Heart left ventricle (tissue), 13 donors: ENCODE measurements around the gene PITPNM1.

Experiments used
- POLR2A ChIP-seq, 2 donors: fragments of 450-650 bp; IDR thresholded peaks; one replicate each; pipeline ENCODE4 v1.6.1; 2017; ENCODE audit warnings: antibody characterized with exemption in 2 of 2, mild to moderate bottlenecking in 2 of 2, moderate library complexity in 2 of 2
- TF ChIP-seq, protein P1 (sequence below), 12 donors: fragments of 200-600 bp; sonication (generic) in 4 of 12; IDR thresholded peaks; one replicate each; pipeline versions ENCODE4 v1.5.0 to v1.8.0; 2018 to 2022; ENCODE audit warnings: antibody characterized with exemption in 12 of 12, mild to moderate bottlenecking in 5 of 12
- donor health status: ischemic (EF 13 %, LVEDD 7.1; RV severe dilation, severe dysfunction).
- donor health status: DM: no; HTN: yes; CAD: no.
- donor health status: DM: no; HTN: no; CAD: no.
- donor health status: ischemic (EF 25% LVEDD 6.9; RV normal size, moderate dysfunction).
- donor health status: ischemic (EF 25% LVEDD 5.7; RV mildly dilated, moderate dysfunction).
- donor health status: ischemic (EF 35%, LVEDD 5.7; RV mildly dilated, moderate dysfunction).
- donor health status: nonischemic (EF 11% LVEDD 7.7; RV severe dilation, severe dysfunction).
- donor health status: DM: yes; HTN: yes; CAD: no.
- donor health status: PGD.
- donor health status: ischemic (EF 29% LVEDD 5.4; RV normal size, mild dysfunction).
- donor health status: nonischemic (EF 23%, LVEDD 6.1; RV moderate dilation, normal function).

DNA sequence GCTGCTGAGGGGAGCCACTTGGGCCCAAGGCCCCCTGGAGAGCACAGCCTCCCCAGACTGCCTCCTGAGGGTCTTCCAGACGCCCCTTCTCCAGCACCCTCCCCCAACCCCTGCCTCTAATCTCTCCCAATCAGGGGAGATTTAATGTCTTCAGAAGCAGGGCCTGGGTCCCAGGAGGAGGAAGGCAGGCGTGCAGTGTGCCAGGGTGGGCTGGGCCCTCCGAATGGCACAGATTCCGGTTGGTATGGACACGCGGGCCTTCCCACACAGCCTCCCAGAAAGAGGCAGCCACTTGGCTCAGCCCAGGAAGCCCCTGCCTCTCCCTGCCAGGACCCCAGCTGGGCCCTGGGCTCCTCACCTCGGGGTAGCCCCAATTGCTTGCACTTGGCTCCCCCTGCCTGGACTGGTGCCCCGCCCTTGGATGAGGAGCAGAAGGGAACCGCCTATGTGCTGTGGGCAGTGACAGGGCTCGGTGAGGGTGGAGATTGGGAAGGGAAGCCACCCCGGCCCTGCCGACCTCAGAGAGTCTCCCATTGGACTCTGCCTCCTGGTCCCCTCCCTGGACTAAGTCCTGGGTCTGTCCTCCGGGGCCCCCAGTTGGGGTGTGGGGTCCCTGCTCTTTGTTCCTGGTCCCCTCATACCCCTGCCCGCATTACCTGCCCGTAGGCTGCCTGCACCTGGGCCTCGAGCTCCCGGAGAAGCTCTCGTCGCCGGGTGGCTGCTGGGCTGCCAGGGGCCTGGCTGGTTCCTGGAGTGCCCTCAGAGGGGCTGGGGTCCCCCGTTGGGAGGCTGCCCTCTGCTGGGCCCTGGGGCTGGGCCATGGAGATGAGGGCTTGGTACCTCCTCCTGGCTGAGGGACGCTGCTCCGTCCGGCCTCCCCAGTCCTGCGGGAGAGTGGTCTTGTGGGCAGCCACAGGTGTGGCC lies 18.7 kb upstream of the PITPNM1 start:
- TF ChIP-seq, protein P1, sequence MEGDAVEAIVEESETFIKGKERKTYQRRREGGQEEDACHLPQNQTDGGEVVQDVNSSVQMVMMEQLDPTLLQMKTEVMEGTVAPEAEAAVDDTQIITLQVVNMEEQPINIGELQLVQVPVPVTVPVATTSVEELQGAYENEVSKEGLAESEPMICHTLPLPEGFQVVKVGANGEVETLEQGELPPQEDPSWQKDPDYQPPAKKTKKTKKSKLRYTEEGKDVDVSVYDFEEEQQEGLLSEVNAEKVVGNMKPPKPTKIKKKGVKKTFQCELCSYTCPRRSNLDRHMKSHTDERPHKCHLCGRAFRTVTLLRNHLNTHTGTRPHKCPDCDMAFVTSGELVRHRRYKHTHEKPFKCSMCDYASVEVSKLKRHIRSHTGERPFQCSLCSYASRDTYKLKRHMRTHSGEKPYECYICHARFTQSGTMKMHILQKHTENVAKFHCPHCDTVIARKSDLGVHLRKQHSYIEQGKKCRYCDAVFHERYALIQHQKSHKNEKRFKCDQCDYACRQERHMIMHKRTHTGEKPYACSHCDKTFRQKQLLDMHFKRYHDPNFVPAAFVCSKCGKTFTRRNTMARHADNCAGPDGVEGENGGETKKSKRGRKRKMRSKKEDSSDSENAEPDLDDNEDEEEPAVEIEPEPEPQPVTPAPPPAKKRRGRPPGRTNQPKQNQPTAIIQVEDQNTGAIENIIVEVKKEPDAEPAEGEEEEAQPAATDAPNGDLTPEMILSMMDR (IDR thresholded peaks at IDR 0.05), result no peak
- no peak for TF ChIP-seq POLR2A (IDR thresholded peaks at IDR 0.05)
